Neuronal stem cell (in vitro differentiated cells): Measurements from ENCODE around the gene DMD.
"Not testable (repeated sequence)": the region's sequence is repeated elsewhere in the genome, so short reads cannot be mapped to it uniquely, and the experiment has no call there.

ENCODE experiments used
- DNase-seq: peaks from one replicate; pipeline ENCODE4 v3.0.0-alpha.2; 2013; ENCODE audit warnings: low spot score
- H2AFZ ChIP-seq: one replicate; pipeline ENCODE4 v1.6.1; 2013; ENCODE audit warnings: mild to moderate bottlenecking, low read length, inconsistent platforms
- H2AK5ac ChIP-seq: 2 replicates; pipeline ENCODE4 v1.6.1; 2013; ENCODE audit warnings: low read depth, mild to moderate bottlenecking, inconsistent platforms, low read length, moderate library complexity, mixed read lengths
- H2BK120ac ChIP-seq: 2 replicates; pipeline ENCODE4 v1.6.1; 2013; ENCODE audit warnings: low read depth, mild to moderate bottlenecking, inconsistent platforms, low read length, moderate library complexity, mixed read lengths
- H2BK12ac ChIP-seq: one replicate; pipeline ENCODE4 v1.6.1; 2013; ENCODE audit warnings: low read length, inconsistent platforms
- H2BK15ac ChIP-seq: 2 replicates; pipeline ENCODE4 v1.6.1; 2013; ENCODE audit warnings: mild to moderate bottlenecking, low read length, inconsistent platforms, mixed read lengths
- H2BK5ac ChIP-seq: one replicate; pipeline ENCODE4 v1.6.1; 2013; ENCODE audit warnings: inconsistent platforms, mild to moderate bottlenecking, low read length, moderate library complexity
- H3K14ac ChIP-seq: one replicate; pipeline ENCODE4 v1.6.1; 2013; ENCODE audit warnings: low read length, inconsistent platforms
- H3K18ac ChIP-seq: 2 replicates; pipeline ENCODE4 v1.6.1; 2013; ENCODE audit warnings: low read length, inconsistent platforms
- H3K23ac ChIP-seq: 2 replicates; pipeline ENCODE4 v1.6.1; 2013; ENCODE audit warnings: low read depth, mild to moderate bottlenecking, mixed read lengths, low read length, inconsistent platforms; ENCODE audit not compliant: poor library complexity
- H3K27ac ChIP-seq: replicated peaks from 3 replicates; pipeline ENCODE4 v1.5.1; 2013; ENCODE audit warnings: low read length, inconsistent platforms
- H3K27me3 ChIP-seq, 3 experiments: 2 replicates each; pipeline ENCODE4 v1.6.1; 2013; ENCODE audit warnings: low read length in 3 of 3, mild to moderate bottlenecking in 2 of 3, inconsistent platforms in 1 of 3, low read depth in 1 of 3, mixed read lengths in 1 of 3, moderate library complexity in 1 of 3; ENCODE audit not compliant: control insufficient read depth in 3 of 3, insufficient read depth in 3 of 3
- H3K36me3 ChIP-seq, 2 donors: replicated peaks in 1 of 2; 2 replicates each; pipeline ENCODE4 v1.6.1; 2013; ENCODE audit warnings: low read length in 2 of 2; ENCODE audit not compliant: control insufficient read depth in 2 of 2, insufficient read depth in 2 of 2
- H3K4ac ChIP-seq: 2 replicates; pipeline ENCODE4 v1.6.1; 2013; ENCODE audit warnings: inconsistent platforms, mild to moderate bottlenecking, low read length, moderate library complexity
- H3K4me1 ChIP-seq, 2 donors: 1 replicate in 1 of 2; 2 replicates in 1 of 2; pipeline ENCODE4 v1.6.1; 2013; ENCODE audit warnings: low read length in 2 of 2, low read depth in 1 of 2; ENCODE audit not compliant: control insufficient read depth in 2 of 2, insufficient read depth in 1 of 2
- H3K4me2 ChIP-seq: one replicate; pipeline ENCODE4 v1.6.1; 2013; ENCODE audit warnings: mild to moderate bottlenecking, low read length, inconsistent platforms; ENCODE audit not compliant: insufficient read depth, poor library complexity, severe bottlenecking
- H3K4me3 ChIP-seq, 2 donors: 2 replicates each; pipeline ENCODE4 v1.5.1; 2013; ENCODE audit warnings: low read length in 2 of 2, mild to moderate bottlenecking in 2 of 2, inconsistent platforms in 1 of 2, moderate library complexity in 1 of 2
- H3K79me1 ChIP-seq: one replicate; pipeline ENCODE4 v1.6.1; 2013; ENCODE audit warnings: low read depth, mild to moderate bottlenecking, inconsistent platforms, low read length, moderate library complexity
- H3K9ac ChIP-seq: one replicate; pipeline ENCODE4 v1.6.1; 2013; ENCODE audit warnings: mild to moderate bottlenecking, low read depth, low read length, inconsistent platforms; ENCODE audit not compliant: poor library complexity
- H3K9me3 ChIP-seq, 2 donors: replicated peaks in 1 of 2; 2 replicates each; pipeline versions ENCODE3 to v1.6.1; 2013; ENCODE audit warnings: low read length in 2 of 2, mild to moderate bottlenecking in 2 of 2, inconsistent platforms in 1 of 2, low read depth in 1 of 2, mixed read lengths in 1 of 2, moderate library complexity in 1 of 2; ENCODE audit not compliant: control insufficient read depth in 2 of 2, insufficient read depth in 1 of 2
- H4K8ac ChIP-seq: one replicate; pipeline ENCODE4 v1.6.1; 2013; ENCODE audit warnings: low read depth, mild to moderate bottlenecking, inconsistent platforms, low read length, moderate library complexity
- H4K91ac ChIP-seq: one replicate; pipeline ENCODE4 v1.6.1; 2013; ENCODE audit warnings: low read length, low read depth, mild to moderate bottlenecking, inconsistent platforms; ENCODE audit not compliant: poor library complexity
- WGBS, 2 donors: extraction: QIAGEN DNeasy Blood & Tissue Kit; methylation state at CpG; one replicate each; pipeline ENCODE4 v1.1.7; 2013; ENCODE audit warnings: missing lambda C conversion rate in 2 of 2, mixed read lengths in 1 of 2; ENCODE audit not compliant: insufficient read length in 2 of 2, insufficient replicate concordance in 1 of 2; ENCODE audit errors: extremely low coverage in 2 of 2; 5-methylcytosine and 5-hydroxymethylcytosine counted together

DMD gene

GRCh38 chrX:33188881-33189280 is 22.5 kb downstream of the DMD start:
- no peaks in the 10 kb centered on the region for H3K36me3 ChIP-seq
- no peak overlapping the region for H3K23ac ChIP-seq
- no peak for DNase-seq
- no peak overlapping the region for H2BK5ac ChIP-seq
- H2BK120ac ChIP-seq = no peak overlapping the region
- H2BK15ac ChIP-seq = no peak overlapping the region
- no peak overlapping the region for H4K8ac ChIP-seq
- no peak overlapping the region for H2BK12ac ChIP-seq
- H3K4me3 ChIP-seq = no peak overlapping the region
- no peak overlapping the region for H3K9ac ChIP-seq
- H4K91ac ChIP-seq = no peak overlapping the region
- H3K4me1 ChIP-seq = no peaks in the 10 kb centered on the region
- no peak overlapping the region for H3K18ac ChIP-seq
- no peaks in the 10 kb centered on the region for H3K79me1 ChIP-seq
- H2AK5ac ChIP-seq = no peak overlapping the region
- no peak overlapping the region for H3K4me2 ChIP-seq
- no peak overlapping the region for H3K4ac ChIP-seq
- no peak overlapping the region for H3K27ac ChIP-seq
- no peak overlapping the region for H3K14ac ChIP-seq
- no peaks in the 10 kb centered on the region for H3K27me3 ChIP-seq
- H3K9me3 ChIP-seq = no peaks in the 10 kb centered on the region
- no peak overlapping the region for H2AFZ ChIP-seq

- Histone ChIP-seq H4K8ac (no peak overlapping the region), H2BK12ac (no peak overlapping the region), H3K27ac (no peak overlapping the region), H3K79me1 (no peaks in the 10 kb centered on the region), H2BK5ac (no peak overlapping the region), H4K91ac (no peak overlapping the region), H3K9ac (no peak overlapping the region), H3K9me3 (no peaks in the 10 kb centered on the region), H3K36me3 (no peaks in the 10 kb centered on the region), H3K4me3 (no peak overlapping the region), H2AFZ (no peak overlapping the region), H3K4me2 (no peak overlapping the region), H3K4me1 (no peaks in the 10 kb centered on the region), H3K18ac (no peak overlapping the region), H3K4ac (no peak overlapping the region), H3K14ac (no peak overlapping the region), H3K23ac (no peak overlapping the region), H2BK120ac (no peak overlapping the region), H2AK5ac (no peak overlapping the region), H3K27me3 (no peaks in the 10 kb centered on the region), H2BK15ac (no peak overlapping the region)
- no peak for DNase-seq
- no CpG with 5 or more reads among the region's 3 CpGs for WGBS, 2 donors
These were observed 23.1 kb downstream of the DMD start for GRCh38 chrX:33188286-33188685.

GRCh38 chrX:33184803-33185202 is 26.5 kb downstream of the DMD start:
- not testable (repeated sequence) for H3K18ac ChIP-seq, H3K4me1 ChIP-seq, H3K36me3 ChIP-seq, H3K9me3 ChIP-seq, H3K4ac ChIP-seq, H3K79me1 ChIP-seq, H3K4me2 ChIP-seq, H2BK12ac ChIP-seq, H4K8ac ChIP-seq, H3K9ac ChIP-seq, H2AK5ac ChIP-seq, H2BK15ac ChIP-seq, H3K14ac ChIP-seq, H3K27ac ChIP-seq, H2AFZ ChIP-seq, H2BK5ac ChIP-seq, H4K91ac ChIP-seq, DNase-seq, H3K27me3 ChIP-seq, H2BK120ac ChIP-seq, H3K4me3 ChIP-seq, H3K23ac ChIP-seq
- WGBS, 2 donors = no CpG with 5 or more reads among the region's 10 CpGs

GRCh38 chrX:33183361-33183760 is 28.0 kb downstream of the DMD start:
- Histone ChIP-seq H3K9me3 (no peaks in the 10 kb centered on the region), H3K23ac (no peak overlapping the region), H3K4me3 (no peak overlapping the region), H2AFZ (no peak overlapping the region), H2AK5ac (no peak overlapping the region), H3K4ac (no peak overlapping the region), H3K18ac (no peak overlapping the region), H3K4me1 (no peaks in the 10 kb centered on the region), H2BK12ac (no peak overlapping the region), H3K36me3 (no peaks in the 10 kb centered on the region), H3K9ac (no peak overlapping the region), H2BK15ac (no peak overlapping the region), H3K4me2 (no peak overlapping the region), H2BK5ac (no peak overlapping the region), H3K27ac (no peak overlapping the region), H3K27me3 (no peaks in the 10 kb centered on the region), H4K91ac (no peak overlapping the region), H3K14ac (no peak overlapping the region), H4K8ac (no peak overlapping the region), H2BK120ac (no peak overlapping the region), H3K79me1 (no peaks in the 10 kb centered on the region)
- no CpG with 5 or more reads among the region's 4 CpGs for WGBS, 2 donors
- no peak for DNase-seq
